Activated naive CD4-positive, alpha-beta T cell (primary cell): ENCODE measurements around the gene PCDH9.

Experiments used
- DNase-seq, 4 experiments: peaks; one replicate each; lab custom pipeline; 2025; lab: John Stamatoyannopoulos, UW

PCDH9 gene

GRCh38 chr13:67225252-67226159 lies 4.6 kb downstream of the PCDH9 start:
- DNase-seq: no peak

GRCh38 chr13:67224148-67224846 lies 5.8 kb downstream of the PCDH9 start:
- DNase-seq: peak in 2 of 4 experiments; percentile 17 to 40

GRCh38 chr13:67223742-67224141 lies 6.4 kb downstream of the PCDH9 start:
- no peak for DNase-seq

- no peak for DNase-seq
These were observed 7.1 kb downstream of the PCDH9 start for GRCh38 chr13:67223024-67223423.

GRCh38 chr13:67221630-67222226 lies 8.4 kb downstream of the PCDH9 start:
- DNase-seq: no peak

GRCh38 chr13:67219113-67219512 lies 11.0 kb downstream of the PCDH9 start:
- no peak for DNase-seq

- no peak for DNase-seq
These were observed 12.3 kb downstream of the PCDH9 start for GRCh38 chr13:67217880-67218279.

- DNase-seq: no peak
These were observed 13.3 kb downstream of the PCDH9 start for GRCh38 chr13:67216864-67217263.

- no peak for DNase-seq
These were observed 19.9 kb downstream of the PCDH9 start for GRCh38 chr13:67210208-67210607.

- DNase-seq: no peak
These were observed 21.6 kb downstream of the PCDH9 start for GRCh38 chr13:67208552-67208951.

GRCh38 chr13:67204764-67205163 lies 25.4 kb downstream of the PCDH9 start:
- DNase-seq: no peak

- no peak for DNase-seq
These were observed 29.5 kb downstream of the PCDH9 start for GRCh38 chr13:67200605-67201004.

GRCh38 chr13:67200183-67200582 lies 30.0 kb downstream of the PCDH9 start:
- no peak for DNase-seq

- DNase-seq: no peak
These were observed 32.4 kb downstream of the PCDH9 start for GRCh38 chr13:67197704-67198103.

GRCh38 chr13:67193979-67194378 lies 36.2 kb downstream of the PCDH9 start:
- DNase-seq: no peak

- no peak for DNase-seq
These were observed 37.4 kb downstream of the PCDH9 start for GRCh38 chr13:67192751-67193150.

GRCh38 chr13:67186995-67187569 lies 43.1 kb downstream of the PCDH9 start:
- no peak for DNase-seq

GRCh38 chr13:67184247-67184646 lies 45.9 kb downstream of the PCDH9 start:
- no peak for DNase-seq

- no peak for DNase-seq
These were observed 47.0 kb downstream of the PCDH9 start for GRCh38 chr13:67183151-67183550.

- DNase-seq: no peak
These were observed 54.2 kb downstream of the PCDH9 start for GRCh38 chr13:67175836-67176459.

GRCh38 chr13:67168384-67168783 lies 61.8 kb downstream of the PCDH9 start:
- DNase-seq: no peak

GRCh38 chr13:67167420-67167819 lies 62.7 kb downstream of the PCDH9 start:
- no peak for DNase-seq
